Measurements from ENCODE around the gene ZYG11B.
"Not testable (repeated sequence)": the region's sequence is repeated elsewhere in the genome, so short reads cannot be mapped to it uniquely, and the experiment has no call there.

The ZYG11B gene

GRCh38 chr1:52756020-52756419, 29.8 kb downstream of the ZYG11B start:
- DNase-seq (ENCODE audit: low spot score) = no peak

- no peak for DNase-seq (ENCODE audit: low spot score)
Observed at GRCh38 chr1:52759908-52760307, 33.7 kb downstream of the ZYG11B start.

GRCh38 chr1:52767596-52768280, 41.5 kb downstream of the ZYG11B start:
- no peak for DNase-seq (ENCODE audit: low spot score)

- no peak for DNase-seq (ENCODE audit: low spot score)
Observed at GRCh38 chr1:52769346-52770033, 43.2 kb downstream of the ZYG11B start.

GRCh38 chr1:52771384-52771783, 45.1 kb downstream of the ZYG11B start:
- DNase-seq (ENCODE audit: low spot score) = no peak

GRCh38 chr1:52786148-52786547, 59.9 kb downstream of the ZYG11B start:
- DNase-seq (ENCODE audit: low spot score) = no peak

GRCh38 chr1:52790429-52790828, 64.2 kb downstream of the ZYG11B start:
- DNase-seq (ENCODE audit: low spot score) = not testable (repeated sequence)

- no peak for DNase-seq (ENCODE audit: low spot score)
Observed at GRCh38 chr1:52792036-52792435, 65.8 kb downstream of the ZYG11B start.

- DNase-seq (ENCODE audit: low spot score) = not testable (repeated sequence)
Observed at GRCh38 chr1:52793717-52794116, 67.5 kb downstream of the ZYG11B start.

- DNase-seq (ENCODE audit: low spot score) = no peak
Observed at GRCh38 chr1:52795464-52795863, 69.2 kb downstream of the ZYG11B start.

- DNase-seq (ENCODE audit: low spot score) = no peak
Observed at GRCh38 chr1:52798331-52798730, 72.1 kb downstream of the ZYG11B start.

GRCh38 chr1:52801011-52801410, 74.8 kb downstream of the ZYG11B start:
- no peak for DNase-seq (ENCODE audit: low spot score)

GRCh38 chr1:52804083-52804482, 77.8 kb downstream of the ZYG11B start:
- DNase-seq (ENCODE audit: low spot score) = not testable (repeated sequence)

GRCh38 chr1:52814465-52814864, 88.2 kb downstream of the ZYG11B start:
- no peak for DNase-seq (ENCODE audit: low spot score)

GRCh38 chr1:52820830-52821229, 94.6 kb downstream of the ZYG11B start:
- DNase-seq (ENCODE audit: low spot score) = not testable (repeated sequence)

GRCh38 chr1:52825868-52826267, 99.6 kb downstream of the ZYG11B start:
- no peak for DNase-seq (ENCODE audit: low spot score)

- DNase-seq (ENCODE audit: low spot score) = no peak
Observed at GRCh38 chr1:52834798-52835197, 108.5 kb downstream of the ZYG11B start.

GRCh38 chr1:52836035-52836434, 109.8 kb downstream of the ZYG11B start:
- DNase-seq (ENCODE audit: low spot score) = no peak

- not testable (repeated sequence) for DNase-seq (ENCODE audit: low spot score)
Observed at GRCh38 chr1:52839175-52839574, 112.9 kb downstream of the ZYG11B start.

- DNase-seq (ENCODE audit: low spot score) = peak; percentile 94
Observed at GRCh38 chr1:52842643-52843310, 116.5 kb downstream of the ZYG11B start, which contains the start of gene ZYG11A. Gene ZYG11A, plus strand, starts transcription at chr1:52842760. Its CDS starts 124 bp downstream, at chr1:52842884.

- not testable (repeated sequence) for DNase-seq (ENCODE audit: low spot score)
Observed at GRCh38 chr1:52845119-52845518, 118.9 kb downstream of the ZYG11B start.

GRCh38 chr1:52848423-52848822, 122.2 kb downstream of the ZYG11B start:
- DNase-seq (ENCODE audit: low spot score) = no peak

- DNase-seq (ENCODE audit: low spot score) = no peak
Observed at GRCh38 chr1:52850951-52851350, 124.7 kb downstream of the ZYG11B start.

All from GM03348 (cell line).